Transverse colon (tissue), 4 donors: ENCODE measurements around the gene SPDYC. TPM values are rescaled to one million over a fixed set of nuclear protein-coding genes. Genes with fewer than 3 reads are reported as not detected.

Source experiments
- DNase-seq: peaks from one replicate; pipeline ENCODE4 v3.0.0-alpha.2; 2019
- H3K27ac ChIP-seq, 4 donors: fragments of 200-600 bp; sonication (generic); 2 replicates each; pipeline ENCODE4 v1.5.1; 2016 to 2018; ENCODE audit warnings: inconsistent platforms in 4 of 4
- H3K27me3 ChIP-seq: fragments of 200-600 bp; sonication (generic); 2 replicates; pipeline ENCODE4 v1.5.1; 2017; ENCODE audit warnings: inconsistent platforms
- H3K36me3 ChIP-seq, 4 donors: fragments of 200-600 bp; sonication (generic); 2 replicates each; pipeline ENCODE4 v1.5.1; 2017 to 2019; ENCODE audit warnings: inconsistent platforms in 4 of 4
- H3K4me1 ChIP-seq, 4 donors: fragments of 200-600 bp; sonication (generic); 2 replicates each; pipeline ENCODE4 v1.5.1; 2017 to 2020; ENCODE audit warnings: inconsistent platforms in 4 of 4
- H3K4me3 ChIP-seq, 4 donors: fragments of 200-600 bp; sonication (generic); 1 replicate in 1 of 4; 2 replicates in 3 of 4; pipeline versions ENCODE4 v1.5.1 to v1.6.1; 2017 to 2019; ENCODE audit warnings: inconsistent platforms in 4 of 4
- H3K9me3 ChIP-seq, 2 donors: fragments of 200-600 bp; sonication (generic); 2 replicates each; pipeline ENCODE4 v1.5.1; 2017 to 2019; ENCODE audit warnings: inconsistent platforms in 2 of 2
- EP300 ChIP-seq: sonication (generic); formaldehyde crosslinking; IDR thresholded peaks from one replicate; pipeline ENCODE4 v1.6.1; 2017; ENCODE audit warnings: antibody characterized with exemption, low read depth
- POLR2A ChIP-seq: fragments of 450-650 bp; IDR thresholded peaks from one replicate; pipeline ENCODE4 v1.6.1; 2016; ENCODE audit warnings: antibody characterized with exemption, mild to moderate bottlenecking, moderate library complexity
- POLR2AphosphoS5 ChIP-seq, 3 donors: sonication (generic); formaldehyde crosslinking; IDR thresholded peaks; one replicate each; pipeline ENCODE4 v1.6.1; 2016; ENCODE audit warnings: antibody characterized with exemption in 3 of 3
- WGBS, 2 donors: methylation state at CpG; one replicate each; pipeline ENCODE4 v1.1.5; 2018; ENCODE audit warnings: low coverage in 1 of 2; 5-methylcytosine and 5-hydroxymethylcytosine counted together
- in situ Hi-C, 4 donors: fragments of 200-750 bp; cut with MboI; loops; one replicate each; pipeline versions ENCODE4 v1.15.0 to v1.15.1; 2017; ENCODE audit warnings: low sequenced_read_pairs in 3 of 4, low pct_ligation_motif_present in 1 of 4, low pct_unique_long_range_greater_than_20kb in 1 of 4
- intact Hi-C: fragments of 100-400 bp; cut with DNase I; formaldehyde crosslinking; loops from one replicate; pipeline ENCODE4 v1.15.1; 2023; ENCODE audit warnings: low total_unique reads
- total RNA-seq, 4 donors: library from RNA; depleted of rRNA; stranded (reverse); fragments of >200 nt; gene quantifications; one replicate each; pipeline ENCODE4 v1.1.0, GENCODE V29; 2016
- TF ChIP-seq, protein P1 (sequence below), 5 experiments: fragments of 200-600 bp in 3 of 5; fragments of 450-650 bp in 2 of 5; sonication (generic) in 3 of 5; IDR thresholded peaks; 1 replicate in 2 of 5; 2 replicates in 3 of 5; pipeline ENCODE4 v1.5.1; 2016 to 2017; ENCODE audit warnings: antibody characterized with exemption in 5 of 5, inconsistent platforms in 3 of 5, mild to moderate bottlenecking in 2 of 5, moderate library complexity in 1 of 5

The SPDYC gene
- total RNA-seq, 4 donors from 2014 or later: not detected

DNA sequence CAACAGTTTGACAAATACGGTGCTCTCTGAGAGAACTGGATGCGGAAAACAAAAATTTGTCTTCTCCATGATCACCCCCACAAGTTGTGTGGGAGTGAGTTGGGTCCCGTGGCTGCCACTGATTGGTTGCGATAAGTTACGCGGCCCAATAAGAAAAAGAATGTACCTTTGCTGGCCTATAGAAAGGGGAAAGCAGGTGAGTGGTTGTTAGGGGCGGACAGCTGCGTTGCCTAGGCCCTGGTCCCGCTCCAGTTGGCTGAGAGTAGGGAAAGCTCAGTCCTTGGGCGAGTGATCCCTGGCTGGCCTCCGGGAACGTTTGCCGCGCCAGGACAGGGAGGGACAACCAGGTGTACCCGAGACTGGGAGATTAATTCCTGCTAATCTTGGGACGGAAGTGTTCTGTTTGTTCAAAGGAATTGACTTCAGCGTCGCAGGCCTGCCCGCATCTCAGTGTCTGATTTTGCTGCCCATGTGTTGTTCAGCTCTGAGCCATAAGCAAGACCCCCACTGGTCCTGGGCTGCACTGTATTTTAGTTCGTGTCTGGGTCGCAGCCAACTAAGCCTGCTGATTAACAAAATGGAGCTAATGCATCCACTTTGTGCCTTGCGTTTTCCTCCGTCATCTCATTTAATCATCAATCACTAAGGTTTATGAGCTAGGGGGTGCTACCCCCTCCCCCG lies 34.9 kb upstream of the SPDYC start:
- Histone ChIP-seq H3K36me3 (peaks cover 0 to 21% (median 10%) of the 10 kb centered on the region in 4 donors), H3K27me3 (no peaks in the 10 kb centered on the region), H3K4me3 (peak overlapping the region; percentile 73 to 82 (median 78)), H3K4me1 (peaks cover 17 to 39% (median 31%) of the 10 kb centered on the region in 4 donors), H3K9me3 (no peaks in the 10 kb centered on the region), H3K27ac (peak overlapping the region; percentile 94 to 97 (median 95))
- TF ChIP-seq POLR2A: peak; percentile 6
- TF ChIP-seq, protein P1, sequence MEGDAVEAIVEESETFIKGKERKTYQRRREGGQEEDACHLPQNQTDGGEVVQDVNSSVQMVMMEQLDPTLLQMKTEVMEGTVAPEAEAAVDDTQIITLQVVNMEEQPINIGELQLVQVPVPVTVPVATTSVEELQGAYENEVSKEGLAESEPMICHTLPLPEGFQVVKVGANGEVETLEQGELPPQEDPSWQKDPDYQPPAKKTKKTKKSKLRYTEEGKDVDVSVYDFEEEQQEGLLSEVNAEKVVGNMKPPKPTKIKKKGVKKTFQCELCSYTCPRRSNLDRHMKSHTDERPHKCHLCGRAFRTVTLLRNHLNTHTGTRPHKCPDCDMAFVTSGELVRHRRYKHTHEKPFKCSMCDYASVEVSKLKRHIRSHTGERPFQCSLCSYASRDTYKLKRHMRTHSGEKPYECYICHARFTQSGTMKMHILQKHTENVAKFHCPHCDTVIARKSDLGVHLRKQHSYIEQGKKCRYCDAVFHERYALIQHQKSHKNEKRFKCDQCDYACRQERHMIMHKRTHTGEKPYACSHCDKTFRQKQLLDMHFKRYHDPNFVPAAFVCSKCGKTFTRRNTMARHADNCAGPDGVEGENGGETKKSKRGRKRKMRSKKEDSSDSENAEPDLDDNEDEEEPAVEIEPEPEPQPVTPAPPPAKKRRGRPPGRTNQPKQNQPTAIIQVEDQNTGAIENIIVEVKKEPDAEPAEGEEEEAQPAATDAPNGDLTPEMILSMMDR (IDR thresholded peaks at IDR 0.05): no peak
- peak; percentile 83 to 92 (median 91) for TF ChIP-seq POLR2AphosphoS5 (IDR thresholded peaks at IDR 0.05)
- WGBS, 2 donors: 0 to 2% methylated on average over 1 to 24 of the region's 24 CpGs
- in situ Hi-C loops: loop anchor here in 1 of 4 donors (10.0 kb wide), 1 partner anchor 50 kb away; the partner anchor contains the start of gene CAPN1
- intact Hi-C loops: no loop called here
- DNase-seq: peak; percentile 95

DNA sequence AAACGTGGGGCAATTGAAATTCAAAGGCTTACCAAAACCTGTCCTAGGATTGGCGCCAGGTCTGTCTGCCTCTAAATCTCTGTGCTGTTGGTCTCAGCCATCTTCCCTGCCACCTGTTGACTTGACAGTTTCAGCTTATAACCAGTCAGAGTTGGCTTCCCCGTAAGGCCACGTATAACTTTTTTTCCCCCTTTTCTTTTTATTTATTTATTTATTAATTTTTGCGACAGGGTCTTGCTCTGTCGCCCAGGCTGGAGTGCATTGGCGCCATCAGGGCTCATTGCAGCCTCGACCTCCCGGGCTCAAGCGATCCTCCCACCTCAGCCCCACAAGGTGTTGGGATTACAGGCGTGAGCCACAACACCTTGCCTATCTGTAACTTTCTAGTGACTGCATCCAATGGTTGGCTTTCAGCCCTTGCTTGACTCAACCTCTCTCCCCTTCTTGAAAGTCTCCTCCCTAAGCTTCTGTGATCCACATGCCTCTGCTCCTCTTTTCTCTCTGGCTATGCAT lies 34.3 kb upstream of the SPDYC start:
- TF ChIP-seq POLR2AphosphoS5 (IDR thresholded peaks at IDR 0.05) (no peak), EP300 (no peak)
- intact Hi-C loops (no loop called here), in situ Hi-C loops (loop anchor here in 1 of 4 donors (10.0 kb wide), 1 partner anchor 49 kb away; the partner anchor contains the start of gene CAPN1)
- H3K27ac ChIP-seq: peak overlapping the region; percentile 94 to 97 (median 95)
- H3K9me3 ChIP-seq: no peaks in the 10 kb centered on the region
- 16 to 52% methylated on average over 4 to 11 of the region's 11 CpGs for WGBS, 2 donors
- H3K36me3 ChIP-seq: peaks cover 0 to 15% (median 7%) of the 10 kb centered on the region in 4 donors
- H3K4me1 ChIP-seq: peaks cover 17 to 39% (median 31%) of the 10 kb centered on the region in 4 donors
- H3K27me3 ChIP-seq: no peaks in the 10 kb centered on the region
- DNase-seq: no peak
- H3K4me3 ChIP-seq: peak overlapping the region in 3 of 4 donors; percentile 73 to 82 (median 78)

DNA sequence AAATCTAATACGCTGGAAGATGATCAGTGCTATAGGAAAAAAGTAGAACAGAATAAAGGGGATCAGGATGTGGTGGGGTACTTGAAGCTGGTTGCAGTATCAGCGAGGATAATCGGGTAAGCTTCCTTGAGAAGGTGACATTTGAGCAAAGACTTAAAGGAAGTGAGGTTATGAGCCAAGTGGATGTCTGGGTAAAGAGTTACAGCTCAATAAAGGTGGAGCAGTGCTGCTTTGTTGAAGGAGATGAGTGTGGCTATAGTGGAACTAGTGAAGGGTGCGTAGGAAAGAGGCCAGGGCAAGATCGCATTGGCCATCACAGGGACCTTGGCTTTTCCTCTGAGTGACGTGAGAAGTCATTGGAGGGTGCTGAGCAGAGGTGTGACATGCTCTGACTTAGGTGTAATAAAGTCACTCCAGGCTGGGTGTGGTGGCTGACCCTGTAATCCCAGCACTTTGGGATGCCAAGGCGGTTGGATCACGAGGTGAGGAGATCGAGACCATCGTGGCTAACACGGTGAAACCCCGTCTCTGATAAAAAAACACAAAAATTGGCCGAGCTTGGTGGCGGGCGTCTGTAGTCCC lies 33.4 kb upstream of the SPDYC start:
- intact Hi-C loops: no loop called here
- TF ChIP-seq POLR2AphosphoS5 (IDR thresholded peaks at IDR 0.05) (peak in 2 of 3 donors; percentile 63 to 70), POLR2A (peak; percentile 55), EP300 (no peak)
- TF ChIP-seq, protein P1 (IDR thresholded peaks at IDR 0.05): no peak
- peaks cover 17 to 39% (median 31%) of the 10 kb centered on the region in 4 donors for H3K4me1 ChIP-seq
- WGBS, 2 donors: 64 to 100% methylated on average over 1 to 15 of the region's 15 CpGs
- DNase-seq: peak; percentile 63
- H3K4me3 ChIP-seq: no peak overlapping the region
- H3K27me3 ChIP-seq: no peaks in the 10 kb centered on the region
- in situ Hi-C loops: loop anchor here in 1 of 4 donors (10.0 kb wide), 1 partner anchor 48 kb away; the partner anchor contains the start of gene CAPN1
- peak overlapping the region; percentile 94 to 97 (median 95) for H3K27ac ChIP-seq
- H3K9me3 ChIP-seq: no peaks in the 10 kb centered on the region
- H3K36me3 ChIP-seq: peaks cover 0 to 8% (median 2%) of the 10 kb centered on the region in 4 donors

DNA sequence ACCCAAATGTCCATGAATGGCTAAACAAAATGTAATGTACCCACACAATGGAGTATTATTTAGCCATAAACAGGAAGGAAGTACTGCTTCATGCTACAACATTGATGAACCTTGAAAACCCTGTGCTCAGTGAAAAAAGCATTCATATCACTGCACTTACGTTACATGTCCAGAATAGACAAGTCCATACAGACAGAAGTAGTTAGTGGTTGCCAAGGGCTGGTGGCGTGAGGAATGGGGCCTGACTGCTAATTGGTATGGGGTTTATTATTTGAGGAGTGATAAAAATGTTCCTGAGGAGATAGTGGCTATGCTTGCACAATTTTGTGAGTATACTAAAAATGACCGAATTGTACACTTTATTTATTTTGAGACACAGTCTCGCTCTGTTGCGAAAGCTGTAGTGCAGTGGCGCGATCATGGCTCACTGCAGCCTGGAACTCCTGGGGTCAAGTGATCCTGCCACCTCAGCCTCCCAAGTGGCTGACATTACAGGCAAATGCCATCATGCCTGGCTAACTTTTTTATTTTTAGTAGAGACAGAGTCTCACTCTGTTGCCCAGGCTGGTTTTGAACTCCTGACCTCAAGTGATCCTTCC lies 28.0 kb upstream of the SPDYC start:
- H3K36me3 ChIP-seq: no peaks in the 10 kb centered on the region
- WGBS, 2 donors: 79 to 96% methylated on average over 5 to 7 of the region's 7 CpGs
- TF ChIP-seq EP300: no peak
- TF ChIP-seq POLR2A: no peak
- TF ChIP-seq POLR2AphosphoS5 (IDR thresholded peaks at IDR 0.05): no peak
- TF ChIP-seq, protein P1 (IDR thresholded peaks at IDR 0.05): no peak
- H3K27me3 ChIP-seq: no peaks in the 10 kb centered on the region
- H3K27ac ChIP-seq: no peak overlapping the region
- intact Hi-C loops (no loop called here), in situ Hi-C loops (no loop called here)
- H3K4me3 ChIP-seq: no peak overlapping the region
- peaks cover 0 to 4% (median 0%) of the 10 kb centered on the region in 4 donors for H3K4me1 ChIP-seq
- H3K9me3 ChIP-seq: no peaks in the 10 kb centered on the region
- DNase-seq: no peak
